ENCODE results near the gene NDUFB4. TPM values are rescaled to one million over a fixed set of nuclear protein-coding genes. Genes with fewer than 3 reads are reported as not detected.

Gene NDUFB4
- total RNA-seq, 2 experiments from 2014 or later: 130 to 143 TPM

- Mint-ChIP-seq H3K27me3 (peaks cover 2% of the 10 kb centered on the region), H3K27ac (no peak overlapping the region)
- POLR2A ChIA-PET: no interaction called here
Observed at GRCh38 chr3:120587332-120587975, 8.7 kb upstream of the NDUFB4 start.

GRCh38 chr3:120595788-120596115 is 384 bp upstream of the NDUFB4 start:
- ChIA-PET CTCF (interaction anchor here (0.9 to 3.7 kb wide), 7 partner anchors 28 to 199 kb away, joined by 3 to 25 read pairs (median 7); no protein-coding TSS in a partner anchor), POLR2A (interaction anchor here (1.0 to 3.1 kb wide), 5 partner anchors 9 to 500 kb away, joined by 3 to 19 read pairs (median 4); partner anchors contain the start of genes GTF2E1 and RABL3)
- Mint-ChIP-seq H3K4me1 (ENCODE audit: low read depth) (peaks cover 10% of the 10 kb centered on the region), H3K27me3 (peaks cover 2% of the 10 kb centered on the region), H3K27ac (peak overlapping the region; percentile 91), H3K4me3 (peak overlapping the region; percentile 87), H3K9me3 (no peaks in the 10 kb centered on the region), H3K36me3 (peaks cover 6% of the 10 kb centered on the region)
- intact Hi-C loops (cut with micrococcal nuclease): loop anchor here (1.0 to 10.0 kb wide), 6 partner anchors 36 to 837 kb away; partner anchors contain the start of genes GSK3B, GTF2E1, LRRC58 and RABL3
- DNase-seq: no peak

More at GRCh38 chr3:120587332-120587975, 8.7 kb upstream of the NDUFB4 start:
- no peak overlapping the region for H3K4me3 Mint-ChIP-seq
- H3K4me1 Mint-ChIP-seq (ENCODE audit: low read depth): no peaks in the 10 kb centered on the region
- H3K36me3 Mint-ChIP-seq: no peaks in the 10 kb centered on the region
- CTCF ChIA-PET: interaction anchor here (0.7 kb wide), 1 partner anchor 26 kb away, joined by 3 read pairs; no protein-coding TSS in a partner anchor
- intact Hi-C loops (cut with micrococcal nuclease): no loop called here
- H3K9me3 Mint-ChIP-seq: peaks cover 2% of the 10 kb centered on the region
- DNase-seq: no peak

GRCh38 chr3:120596853-120597223 is 702 bp downstream of the NDUFB4 start:
- peak overlapping the region; percentile 91 for H3K27ac Mint-ChIP-seq
- intact Hi-C loops (cut with micrococcal nuclease): loop anchor here (1.0 to 10.0 kb wide), 7 partner anchors 38 to 836 kb away; partner anchors contain the start of genes GSK3B, GTF2E1, LRRC58 and RABL3
- no peak for DNase-seq
- ChIA-PET CTCF (interaction anchor here (1.9 to 3.7 kb wide), 3 partner anchors 36 to 198 kb away, joined by 15 to 25 read pairs (median 21); no protein-coding TSS in a partner anchor), POLR2A (interaction anchor here (1.1 to 3.1 kb wide), 2 partner anchors 146 to 247 kb away, joined by 4 to 19 read pairs; partner anchors contain the start of genes GTF2E1, LRRC58 and RABL3)
- H3K36me3 Mint-ChIP-seq: peaks cover 15% of the 10 kb centered on the region
- peaks cover 2% of the 10 kb centered on the region for H3K27me3 Mint-ChIP-seq
- H3K4me3 Mint-ChIP-seq: peak overlapping the region; percentile 87
- H3K4me1 Mint-ChIP-seq (ENCODE audit: low read depth): peaks cover 10% of the 10 kb centered on the region
- H3K9me3 Mint-ChIP-seq: no peaks in the 10 kb centered on the region

- POLR2A ChIA-PET: interaction anchor here (0.7 to 3.1 kb wide), 3 partner anchors 145 to 248 kb away, joined by 3 to 19 read pairs (median 4); partner anchors contain the start of genes GTF2E1, LRRC58 and RABL3
Observed at GRCh38 chr3:120597445-120598049, 1.4 kb downstream of the NDUFB4 start.

GRCh38 chr3:120599211-120599610 is 3.1 kb downstream of the NDUFB4 start:
- intact Hi-C loops (cut with micrococcal nuclease): loop anchor here (10.0 kb wide), 1 partner anchor 116 kb away; no protein-coding TSS in a partner anchor
- Mint-ChIP-seq H3K4me3 (no peak overlapping the region), H3K27me3 (peaks cover 2% of the 10 kb centered on the region), H3K27ac (no peak overlapping the region), H3K4me1 (ENCODE audit: low read depth) (peaks cover 10% of the 10 kb centered on the region), H3K9me3 (no peaks in the 10 kb centered on the region), H3K36me3 (peaks cover 19% of the 10 kb centered on the region)
- ChIA-PET CTCF (no interaction called here), POLR2A (no interaction called here)
- DNase-seq: no peak

More at GRCh38 chr3:120597445-120598049, 1.4 kb downstream of the NDUFB4 start:
- DNase-seq: no peak
- CTCF ChIA-PET: interaction anchor here (1.3 to 3.7 kb wide), 2 partner anchors 39 to 198 kb away, joined by 5 to 25 read pairs; no protein-coding TSS in a partner anchor
- H3K27me3 Mint-ChIP-seq: peaks cover 2% of the 10 kb centered on the region
- intact Hi-C loops (cut with micrococcal nuclease): loop anchor here (1.0 to 10.0 kb wide), 4 partner anchors 73 to 835 kb away; partner anchors contain the start of gene GSK3B
- H3K9me3 Mint-ChIP-seq: no peaks in the 10 kb centered on the region
- peaks cover 10% of the 10 kb centered on the region for H3K4me1 Mint-ChIP-seq (ENCODE audit: low read depth)
- H3K36me3 Mint-ChIP-seq: peaks cover 16% of the 10 kb centered on the region
- H3K27ac Mint-ChIP-seq: no peak overlapping the region
- peak overlapping the region; percentile 75 for H3K4me3 Mint-ChIP-seq

- Mint-ChIP-seq H3K36me3 (peaks cover 17% of the 10 kb centered on the region), H3K9me3 (no peaks in the 10 kb centered on the region), H3K4me1 (ENCODE audit: low read depth) (peaks cover 3% of the 10 kb centered on the region), H3K27me3 (no peaks in the 10 kb centered on the region), H3K27ac (no peak overlapping the region), H3K4me3 (no peak overlapping the region)
- intact Hi-C loops (cut with micrococcal nuclease): no loop called here
- CTCF ChIA-PET: interaction anchor here (0.9 kb wide), 1 partner anchor 193 kb away, joined by 4 read pairs; no protein-coding TSS in a partner anchor
- no peak for DNase-seq
- POLR2A ChIA-PET: no interaction called here
Observed at GRCh38 chr3:120601554-120601953, 5.4 kb downstream of the NDUFB4 start.

GRCh38 chr3:120602682-120603081 is 6.5 kb downstream of the NDUFB4 start:
- H3K4me1 Mint-ChIP-seq (ENCODE audit: low read depth): peaks cover 3% of the 10 kb centered on the region
- intact Hi-C loops (cut with micrococcal nuclease): no loop called here
- no peak overlapping the region for H3K4me3 Mint-ChIP-seq
- H3K36me3 Mint-ChIP-seq: peaks cover 14% of the 10 kb centered on the region
- no peak for DNase-seq
- ChIA-PET POLR2A (no interaction called here), CTCF (interaction anchor here (1.0 kb wide), 1 partner anchor 35 kb away, joined by 3 read pairs; no protein-coding TSS in a partner anchor)
- H3K27me3 Mint-ChIP-seq: no peaks in the 10 kb centered on the region
- no peak overlapping the region for H3K27ac Mint-ChIP-seq
- H3K9me3 Mint-ChIP-seq: no peaks in the 10 kb centered on the region

GRCh38 chr3:120604382-120604781 is 8.2 kb downstream of the NDUFB4 start:
- H3K4me3 Mint-ChIP-seq: no peak overlapping the region
- CTCF ChIA-PET: interaction anchor here (0.6 to 1.2 kb wide), 2 partner anchors 148 to 191 kb away, joined by 3 read pairs; no protein-coding TSS in a partner anchor
- intact Hi-C loops (cut with micrococcal nuclease): no loop called here
- POLR2A ChIA-PET: no interaction called here
- no peak overlapping the region for H3K27ac Mint-ChIP-seq
- no peaks in the 10 kb centered on the region for H3K27me3 Mint-ChIP-seq
- H3K36me3 Mint-ChIP-seq: peaks cover 14% of the 10 kb centered on the region
- H3K9me3 Mint-ChIP-seq: no peaks in the 10 kb centered on the region
- H3K4me1 Mint-ChIP-seq (ENCODE audit: low read depth): peaks cover 3% of the 10 kb centered on the region
- DNase-seq: no peak

- Mint-ChIP-seq H3K27me3 (no peaks in the 10 kb centered on the region), H3K9me3 (no peaks in the 10 kb centered on the region), H3K4me3 (no peak overlapping the region), H3K36me3 (peaks cover 14% of the 10 kb centered on the region), H3K4me1 (ENCODE audit: low read depth) (peaks cover 3% of the 10 kb centered on the region), H3K27ac (no peak overlapping the region)
- intact Hi-C loops (cut with micrococcal nuclease): no loop called here
- CTCF ChIA-PET: interaction anchor here (1.2 kb wide), 1 partner anchor 191 kb away, joined by 3 read pairs; no protein-coding TSS in a partner anchor
- DNase-seq: no peak
- POLR2A ChIA-PET: interaction anchor here (1.3 kb wide), 1 partner anchor 9 kb away, joined by 4 read pairs; the partner anchor contains the start of gene NDUFB4
Observed at GRCh38 chr3:120604784-120605183, 8.6 kb downstream of the NDUFB4 start.

- intact Hi-C loops (cut with micrococcal nuclease): no loop called here
- no peaks in the 10 kb centered on the region for H3K9me3 Mint-ChIP-seq
- H3K27ac Mint-ChIP-seq: no peak overlapping the region
- H3K4me1 Mint-ChIP-seq (ENCODE audit: low read depth): no peaks in the 10 kb centered on the region
- no peak overlapping the region for H3K4me3 Mint-ChIP-seq
- ChIA-PET POLR2A (interaction anchor here (0.9 kb wide), 1 partner anchor 8 kb away, joined by 3 read pairs; no protein-coding TSS in a partner anchor), CTCF (interaction anchor here (0.9 kb wide), 1 partner anchor 50 kb away, joined by 3 read pairs; no protein-coding TSS in a partner anchor)
- no peaks in the 10 kb centered on the region for H3K36me3 Mint-ChIP-seq
- DNase-seq: no peak
- peaks cover 2% of the 10 kb centered on the region for H3K27me3 Mint-ChIP-seq
Observed at GRCh38 chr3:120608506-120608905, 12.4 kb downstream of the NDUFB4 start.

GRCh38 chr3:120614765-120615164 is 18.6 kb downstream of the NDUFB4 start:
- Mint-ChIP-seq H3K4me3 (no peak overlapping the region), H3K9me3 (no peaks in the 10 kb centered on the region), H3K4me1 (ENCODE audit: low read depth) (no peaks in the 10 kb centered on the region), H3K27ac (no peak overlapping the region), H3K36me3 (no peaks in the 10 kb centered on the region), H3K27me3 (peaks cover 2% of the 10 kb centered on the region)
- ChIA-PET CTCF (interaction anchor here (0.6 kb wide), 1 partner anchor 371 kb away, joined by 3 read pairs; no protein-coding TSS in a partner anchor), POLR2A (no interaction called here)
- intact Hi-C loops (cut with micrococcal nuclease): no loop called here
- no peak for DNase-seq

All from activated CD4-positive, alpha-beta memory T cell treated with anti-CD3 and anti-CD28 coated beads for 36 hours (primary cell).